Measurements from ENCODE around the gene FOCAD.

DNA sequence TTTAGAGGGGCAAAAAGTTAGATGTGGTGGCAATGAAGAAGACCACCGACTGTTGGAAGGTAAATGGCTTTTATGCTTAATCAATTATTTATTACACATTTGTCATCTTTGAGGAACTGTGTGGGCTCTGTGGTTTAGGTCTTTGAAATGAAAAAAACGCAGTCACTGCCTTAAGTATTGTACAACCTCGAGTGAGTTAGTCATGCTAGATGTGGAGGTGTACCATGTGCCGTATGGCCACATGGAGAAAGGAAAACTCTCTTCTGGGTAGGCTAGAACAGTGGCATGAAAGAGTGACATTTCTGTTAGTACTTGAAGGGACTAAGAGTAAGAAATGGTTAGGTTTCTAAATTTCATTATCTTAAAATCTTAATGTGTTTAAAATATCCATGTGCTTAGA is 181.3 kb downstream of the FOCAD start:
- no peak for TF ChIP-seq POLR2A (IDR thresholded peaks at IDR 0.05)
- TF ChIP-seq, protein P1, sequence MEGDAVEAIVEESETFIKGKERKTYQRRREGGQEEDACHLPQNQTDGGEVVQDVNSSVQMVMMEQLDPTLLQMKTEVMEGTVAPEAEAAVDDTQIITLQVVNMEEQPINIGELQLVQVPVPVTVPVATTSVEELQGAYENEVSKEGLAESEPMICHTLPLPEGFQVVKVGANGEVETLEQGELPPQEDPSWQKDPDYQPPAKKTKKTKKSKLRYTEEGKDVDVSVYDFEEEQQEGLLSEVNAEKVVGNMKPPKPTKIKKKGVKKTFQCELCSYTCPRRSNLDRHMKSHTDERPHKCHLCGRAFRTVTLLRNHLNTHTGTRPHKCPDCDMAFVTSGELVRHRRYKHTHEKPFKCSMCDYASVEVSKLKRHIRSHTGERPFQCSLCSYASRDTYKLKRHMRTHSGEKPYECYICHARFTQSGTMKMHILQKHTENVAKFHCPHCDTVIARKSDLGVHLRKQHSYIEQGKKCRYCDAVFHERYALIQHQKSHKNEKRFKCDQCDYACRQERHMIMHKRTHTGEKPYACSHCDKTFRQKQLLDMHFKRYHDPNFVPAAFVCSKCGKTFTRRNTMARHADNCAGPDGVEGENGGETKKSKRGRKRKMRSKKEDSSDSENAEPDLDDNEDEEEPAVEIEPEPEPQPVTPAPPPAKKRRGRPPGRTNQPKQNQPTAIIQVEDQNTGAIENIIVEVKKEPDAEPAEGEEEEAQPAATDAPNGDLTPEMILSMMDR (IDR thresholded peaks at IDR 0.05), result no peak
- no peak for TF ChIP-seq POLR2AphosphoS5 (IDR thresholded peaks at IDR 0.05)

All from stomach (tissue), 4 donors.